Astrocyte of the spinal cord (primary cell): Measurements from ENCODE around the gene C17orf100.
"Not testable (repeated sequence)": the region's sequence is repeated elsewhere in the genome, so short reads cannot be mapped to it uniquely, and the experiment has no call there.

Source experiments
- DNase-seq: peaks from one replicate; pipeline ENCODE4 v3.0.0; 2011; ENCODE audit warnings: low read depth, low spot score
- H3K4me3 ChIP-seq: 2 replicates; pipeline ENCODE4 v1.5.1; 2011; ENCODE audit warnings: low read depth, mild to moderate bottlenecking, low read length, moderate library complexity
- CTCF ChIP-seq: IDR thresholded peaks from 2 replicates; pipeline ENCODE4 v1.5.1; 2012; ENCODE audit warnings: low read depth, mild to moderate bottlenecking, low read length, inconsistent platforms
- in situ Hi-C: cut with HindIII; loops from 2 replicates; pipeline ENCODE4 v1.10.0; 2017; ENCODE audit warnings: low sequenced_read_pairs

C17orf100 gene

GRCh38 chr17:6690641-6691040, 39.1 kb downstream of the C17orf100 start:
- TF ChIP-seq CTCF, result no peak
- in situ Hi-C loops, result no loop called here

GRCh38 chr17:6691546-6691945, 40.0 kb downstream of the C17orf100 start:
- H3K4me3 ChIP-seq, result no peak overlapping the region
- in situ Hi-C loops, result no loop called here
- DNase-seq, result no peak
- no peak for TF ChIP-seq CTCF

More at GRCh38 chr17:6690641-6691040, 39.1 kb downstream of the C17orf100 start:
- no peak for DNase-seq
- H3K4me3 ChIP-seq, result no peak overlapping the region

GRCh38 chr17:6691958-6692357, 40.4 kb downstream of the C17orf100 start:
- in situ Hi-C loops, DNase-seq, H3K4me3 ChIP-seq: not testable (repeated sequence)

DNA sequence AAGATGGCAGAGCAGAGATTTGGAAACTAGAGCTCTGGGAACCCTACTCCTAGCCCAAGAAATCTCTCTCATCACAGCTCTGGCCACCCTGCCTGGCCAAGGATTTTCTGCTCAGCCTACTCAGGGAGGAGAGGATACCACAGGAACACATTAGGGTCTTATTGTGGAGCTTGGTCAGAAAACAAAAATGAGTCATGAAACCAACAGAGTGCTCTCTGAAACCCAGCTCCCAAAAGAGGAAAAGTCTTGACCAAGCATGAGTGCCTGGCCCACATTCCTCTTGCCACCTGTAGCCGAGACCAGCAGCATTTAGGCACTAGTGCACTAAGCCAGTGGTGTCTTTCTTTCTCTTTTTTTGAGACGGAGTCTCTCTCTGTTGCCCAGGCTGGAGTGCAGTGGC, 43.5 kb downstream of the C17orf100 start:
- TF ChIP-seq CTCF, result no peak
- no peak for DNase-seq
- no peak overlapping the region for H3K4me3 ChIP-seq
- in situ Hi-C loops, result no loop called here

GRCh38 chr17:6695565-6695964, 44.0 kb downstream of the C17orf100 start:
- in situ Hi-C loops, result no loop called here
- H3K4me3 ChIP-seq, result no peak overlapping the region
- no peak for DNase-seq
- no peak for TF ChIP-seq CTCF

DNA sequence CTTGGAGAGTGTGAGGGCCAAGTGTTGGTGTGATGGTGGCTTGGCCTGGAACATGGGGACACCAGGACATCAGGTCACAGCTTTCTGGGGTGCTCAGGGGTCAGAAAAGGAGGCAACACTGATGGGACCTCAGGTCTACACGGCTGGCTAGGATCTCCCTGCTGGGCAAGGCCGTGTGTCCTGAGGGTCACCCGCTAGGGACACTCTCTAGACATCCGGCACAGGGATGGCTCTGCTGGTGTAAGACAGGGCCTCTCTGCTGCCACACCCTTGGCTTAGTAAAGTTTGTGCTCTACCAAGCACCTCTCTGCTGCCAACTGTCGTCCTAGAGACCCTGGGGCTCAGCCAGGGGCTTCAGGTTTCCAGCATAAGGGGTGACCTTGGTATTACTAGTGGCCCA, 45.3 kb downstream of the C17orf100 start:
- no peak overlapping the region for H3K4me3 ChIP-seq
- in situ Hi-C loops, result no loop called here
- DNase-seq, result no peak
- TF ChIP-seq CTCF, result no peak

- TF ChIP-seq CTCF, result no peak
- no peak overlapping the region for H3K4me3 ChIP-seq
- in situ Hi-C loops, result no loop called here
- no peak for DNase-seq
Observed at GRCh38 chr17:6698004-6698403, 46.4 kb downstream of the C17orf100 start.
